IgD-negative memory B cell (primary cell): ENCODE data around the gene RANBP3L. TPM values are rescaled to one million over a fixed set of nuclear protein-coding genes. Genes with fewer than 3 reads are reported as not detected.
"Not testable (repeated sequence)": the region's sequence is repeated elsewhere in the genome, so short reads cannot be mapped to it uniquely, and the experiment has no call there.

Experiments
- H3K27ac Mint-ChIP-seq, 3 donors: one replicate each; pipeline ENCODE4 v1.8.0; 2020 to 2022; ENCODE audit warnings: mild to moderate bottlenecking in 3 of 3, mixed read lengths in 3 of 3, moderate library complexity in 1 of 3
- H3K27me3 Mint-ChIP-seq: one replicate; pipeline ENCODE4 v1.8.0; 2021; ENCODE audit warnings: mixed read lengths
- H3K36me3 Mint-ChIP-seq: one replicate; pipeline ENCODE4 v1.8.0; 2020; ENCODE audit warnings: mild to moderate bottlenecking, mixed read lengths
- H3K4me1 Mint-ChIP-seq, 3 donors: one replicate each; pipeline ENCODE4 v1.8.0; 2020 to 2022; ENCODE audit warnings: mixed read lengths in 3 of 3, mild to moderate bottlenecking in 1 of 3
- H3K4me3 Mint-ChIP-seq, 4 donors: one replicate each; pipeline ENCODE4 v1.8.0; 2020 to 2022; ENCODE audit warnings: mild to moderate bottlenecking in 4 of 4, mixed read lengths in 4 of 4, moderate library complexity in 3 of 4
- H3K9me3 Mint-ChIP-seq, 3 donors: one replicate each; pipeline ENCODE4 v1.8.0; 2020 to 2021; ENCODE audit warnings: mixed read lengths in 3 of 3, mild to moderate bottlenecking in 1 of 3
- polyA plus RNA-seq: library from polyadenylated mRNA; unstranded; fragments of 300-500 nt; fragmentation: Illumina TruSeq; gene quantifications from one replicate; pipeline ENCODE4 v1.2.3, GENCODE V29; 2021

Gene RANBP3L
- not detected for polyA plus RNA-seq

GRCh38 chr5:36301858-36302603 is at the start of gene RANBP3L:
RANBP3L (minus strand) TSS chr5:36301902; CDS start chr5:36301416, 486 bp downstream.
- Mint-ChIP-seq H3K9me3 (no peaks in the 10 kb centered on the region), H3K27ac (no peak within 1 kb of the TSS)

GRCh38 chr5:36346896-36347690 is 45.4 kb upstream of the RANBP3L start:
- no peaks in the 10 kb centered on the region for H3K36me3 Mint-ChIP-seq
- no peak overlapping the region for H3K4me3 Mint-ChIP-seq
- H3K4me1 Mint-ChIP-seq: no peaks in the 10 kb centered on the region
- peaks cover 1% of the 10 kb centered on the region for H3K27me3 Mint-ChIP-seq
- H3K9me3 Mint-ChIP-seq: peaks cover 0 to 6% (median 2%) of the 10 kb centered on the region in 3 donors
- H3K27ac Mint-ChIP-seq: no peak overlapping the region

More at GRCh38 chr5:36301858-36302603, at the start of gene RANBP3L:
- peaks cover 16% of the 10 kb centered on the region for H3K27me3 Mint-ChIP-seq
- H3K36me3 Mint-ChIP-seq: no peaks in the 10 kb centered on the region
- H3K4me1 Mint-ChIP-seq: peaks cover 0 to 2% (median 0%) of the 10 kb centered on the region in 3 donors
- H3K4me3 Mint-ChIP-seq: peak within 1 kb of the TSS in 1 of 4 donors; percentile 45

GRCh38 chr5:36344899-36345298 is 43.2 kb upstream of the RANBP3L start:
- Mint-ChIP-seq H3K9me3 (peaks cover 0 to 6% (median 2%) of the 10 kb centered on the region in 3 donors), H3K4me3 (no peak overlapping the region), H3K27me3 (peaks cover 3% of the 10 kb centered on the region), H3K4me1 (no peaks in the 10 kb centered on the region), H3K36me3 (no peaks in the 10 kb centered on the region), H3K27ac (no peak overlapping the region)

- H3K4me1 Mint-ChIP-seq, H3K27ac Mint-ChIP-seq, H3K4me3 Mint-ChIP-seq, H3K9me3 Mint-ChIP-seq, H3K36me3 Mint-ChIP-seq, H3K27me3 Mint-ChIP-seq: not testable (repeated sequence)
Measured at GRCh38 chr5:36341720-36342119, 40.0 kb upstream of the RANBP3L start.

- H3K27ac Mint-ChIP-seq: no peak overlapping the region
- peaks cover 3% of the 10 kb centered on the region for H3K27me3 Mint-ChIP-seq
Measured at GRCh38 chr5:36337597-36337996, 35.9 kb upstream of the RANBP3L start.

GRCh38 chr5:36334315-36334714 is 32.6 kb upstream of the RANBP3L start:
- peaks cover 2% of the 10 kb centered on the region for H3K27me3 Mint-ChIP-seq
- H3K9me3 Mint-ChIP-seq: no peaks in the 10 kb centered on the region
- H3K36me3 Mint-ChIP-seq: no peaks in the 10 kb centered on the region
- no peaks in the 10 kb centered on the region for H3K4me1 Mint-ChIP-seq
- H3K27ac Mint-ChIP-seq: no peak overlapping the region
- H3K4me3 Mint-ChIP-seq: no peak overlapping the region

More at GRCh38 chr5:36337597-36337996, 35.9 kb upstream of the RANBP3L start:
- H3K9me3 Mint-ChIP-seq: peaks cover 0 to under 1% (median 0%) of the 10 kb centered on the region in 3 donors
- H3K4me3 Mint-ChIP-seq: no peak overlapping the region
- H3K4me1 Mint-ChIP-seq: no peaks in the 10 kb centered on the region
- no peaks in the 10 kb centered on the region for H3K36me3 Mint-ChIP-seq

GRCh38 chr5:36332720-36333119 is 31.0 kb upstream of the RANBP3L start:
- not testable (repeated sequence) for H3K4me1 Mint-ChIP-seq, H3K9me3 Mint-ChIP-seq, H3K27me3 Mint-ChIP-seq, H3K36me3 Mint-ChIP-seq, H3K4me3 Mint-ChIP-seq, H3K27ac Mint-ChIP-seq

GRCh38 chr5:36325196-36325595 is 23.5 kb upstream of the RANBP3L start:
- Mint-ChIP-seq H3K36me3 (no peaks in the 10 kb centered on the region), H3K9me3 (peaks cover 0 to 3% (median 3%) of the 10 kb centered on the region in 3 donors), H3K4me1 (no peaks in the 10 kb centered on the region), H3K4me3 (no peak overlapping the region), H3K27ac (no peak overlapping the region), H3K27me3 (peaks cover 7% of the 10 kb centered on the region)

GRCh38 chr5:36323926-36324781 is 22.5 kb upstream of the RANBP3L start:
- no peaks in the 10 kb centered on the region for H3K36me3 Mint-ChIP-seq

GRCh38 chr5:36312953-36313672 is 11.4 kb upstream of the RANBP3L start:
- Mint-ChIP-seq H3K4me3 (no peak overlapping the region), H3K9me3 (peaks cover 0 to 5% (median 0%) of the 10 kb centered on the region in 3 donors), H3K27me3 (no peaks in the 10 kb centered on the region), H3K27ac (no peak overlapping the region), H3K36me3 (no peaks in the 10 kb centered on the region), H3K4me1 (no peaks in the 10 kb centered on the region)

More at GRCh38 chr5:36323926-36324781, 22.5 kb upstream of the RANBP3L start:
- H3K27ac Mint-ChIP-seq: no peak overlapping the region
- no peak overlapping the region for H3K4me3 Mint-ChIP-seq
- no peaks in the 10 kb centered on the region for H3K4me1 Mint-ChIP-seq
- H3K27me3 Mint-ChIP-seq: peaks cover 7% of the 10 kb centered on the region
- H3K9me3 Mint-ChIP-seq: peaks cover 0 to 3% (median 3%) of the 10 kb centered on the region in 3 donors

GRCh38 chr5:36311956-36312355 is 10.3 kb upstream of the RANBP3L start:
- H3K36me3 Mint-ChIP-seq: no peaks in the 10 kb centered on the region
- no peaks in the 10 kb centered on the region for H3K27me3 Mint-ChIP-seq
- H3K4me3 Mint-ChIP-seq: no peak overlapping the region
- H3K9me3 Mint-ChIP-seq: peaks cover 0 to 5% (median 0%) of the 10 kb centered on the region in 3 donors
- H3K4me1 Mint-ChIP-seq: no peaks in the 10 kb centered on the region
- H3K27ac Mint-ChIP-seq: no peak overlapping the region

- peaks cover 0 to 5% (median 0%) of the 10 kb centered on the region in 3 donors for H3K9me3 Mint-ChIP-seq
- no peak overlapping the region for H3K4me3 Mint-ChIP-seq
- H3K36me3 Mint-ChIP-seq: no peaks in the 10 kb centered on the region
- no peaks in the 10 kb centered on the region for H3K27me3 Mint-ChIP-seq
- H3K27ac Mint-ChIP-seq: no peak overlapping the region
- no peaks in the 10 kb centered on the region for H3K4me1 Mint-ChIP-seq
Measured at GRCh38 chr5:36310138-36310537, 8.4 kb upstream of the RANBP3L start.

- Mint-ChIP-seq H3K36me3 (no peaks in the 10 kb centered on the region), H3K27ac (no peak overlapping the region), H3K9me3 (peaks cover 0 to under 1% (median 0%) of the 10 kb centered on the region in 3 donors), H3K4me1 (peaks cover 0 to 2% (median 0%) of the 10 kb centered on the region in 3 donors), H3K27me3 (peaks cover 3% of the 10 kb centered on the region), H3K4me3 (no peak overlapping the region)
Measured at GRCh38 chr5:36305571-36306326, 4.0 kb upstream of the RANBP3L start.
